SK-N-SH treated with all-trans-retinoic acid at 6 μM for 48 hours (cell line): ENCODE results near the gene SPATA20.

Experiments used
- BACH2 ChIP-seq: fragments of 250-450 bp; sonication (Bioruptor Pico); IDR thresholded peaks from 2 replicates; pipeline ENCODE4 v1.9.0; 2021; ENCODE audit warnings: mild to moderate bottlenecking, borderline replicate concordance
- CSDC2 ChIP-seq: fragments of 250-450 bp; sonication (Bioruptor Pico); IDR thresholded peaks from 2 replicates; pipeline ENCODE4 v1.5.0; 2020; ENCODE audit warnings: mild to moderate bottlenecking, moderate library complexity
- ESRRG ChIP-seq: fragments of 250-450 bp; sonication (Bioruptor Pico); IDR thresholded peaks from 2 replicates; pipeline ENCODE4 v1.6.1; 2021; ENCODE audit warnings: mild to moderate bottlenecking
- GLIS3 ChIP-seq: fragments of 250-450 bp; sonication (Bioruptor Pico); IDR thresholded peaks from 2 replicates; pipeline ENCODE4 v1.5.0; 2020; ENCODE audit warnings: mild to moderate bottlenecking, moderate library complexity
- PPARA ChIP-seq: fragments of 250-450 bp; sonication (Bioruptor Pico); IDR thresholded peaks from 2 replicates; pipeline ENCODE4 v1.5.0; 2020; ENCODE audit warnings: mild to moderate bottlenecking, borderline replicate concordance
- RARB ChIP-seq: fragments of 250-450 bp; sonication (Bioruptor Pico); IDR thresholded peaks from 2 replicates; pipeline ENCODE4 v1.8.0; 2021; ENCODE audit warnings: mild to moderate bottlenecking, moderate library complexity
- TCF4 ChIP-seq: fragments of 250-450 bp; sonication (Bioruptor Pico); IDR thresholded peaks from 2 replicates; pipeline ENCODE4 v1.8.0; 2021; ENCODE audit warnings: mild to moderate bottlenecking, moderate library complexity, borderline replicate concordance
- ZNF565 ChIP-seq: fragments of 450-650 bp; formaldehyde crosslinking; conservative IDR thresholded peaks from 2 replicates; pipeline ENCODE4 v1.5.0; 2020; ENCODE audit warnings: low read depth, mild to moderate bottlenecking, moderate library complexity
- ZNF70 ChIP-seq: fragments of 450-650 bp; formaldehyde crosslinking; IDR thresholded peaks from 2 replicates; pipeline ENCODE4 v1.5.0; 2020; ENCODE audit warnings: mild to moderate bottlenecking, moderate library complexity
- ZNF8 ChIP-seq: fragments of 450-650 bp; formaldehyde crosslinking; IDR thresholded peaks from 2 replicates; pipeline ENCODE4 v1.5.0; 2020; ENCODE audit warnings: mild to moderate bottlenecking, moderate library complexity
- TF ChIP-seq, protein P1 (sequence below): fragments of 250-450 bp; sonication (Bioruptor Pico); IDR thresholded peaks from 2 replicates; pipeline ENCODE4 v1.5.0; 2020; ENCODE audit warnings: mild to moderate bottlenecking, moderate library complexity

DNA sequence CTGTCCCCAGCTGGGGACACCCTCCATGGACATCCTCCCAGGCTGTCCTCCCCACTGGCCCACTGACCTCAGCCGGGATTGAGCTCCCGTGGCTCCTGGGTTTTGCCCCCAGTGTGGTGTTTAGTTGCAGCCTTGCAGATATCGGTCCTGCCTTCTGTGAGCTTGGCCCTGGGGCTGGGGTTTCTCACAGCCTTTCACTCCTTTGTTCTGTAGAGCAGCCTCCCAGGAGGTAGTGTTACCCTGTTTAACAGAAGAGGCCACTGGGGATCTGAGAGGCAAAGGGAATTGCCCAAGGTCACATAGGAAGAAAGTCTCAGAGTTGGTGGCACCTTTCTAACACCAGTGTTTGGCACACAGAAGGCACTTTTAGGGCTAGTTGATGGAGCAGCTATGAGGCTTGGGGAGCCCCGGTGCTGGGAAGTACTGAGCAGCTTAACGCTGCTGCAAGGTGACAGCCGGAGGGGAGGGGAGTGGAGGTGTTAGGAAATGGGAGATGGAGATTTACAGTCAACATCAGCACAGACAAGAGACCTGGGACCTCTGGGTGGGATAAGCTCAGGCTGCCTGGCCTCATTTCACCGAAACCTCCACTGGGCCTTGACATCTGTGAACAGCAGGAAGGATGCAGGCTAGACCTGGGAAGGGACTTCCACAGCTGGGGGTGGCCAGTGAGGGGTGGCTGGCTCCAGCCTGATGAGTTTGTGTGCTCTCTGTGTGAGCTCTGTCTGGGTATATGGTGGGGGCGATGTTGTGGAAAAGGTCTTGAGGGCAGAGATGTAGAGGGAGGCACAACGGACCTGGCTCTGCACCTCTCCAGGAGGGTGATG is 39.7 kb downstream of the SPATA20 start:
- TF ChIP-seq, protein P1, sequence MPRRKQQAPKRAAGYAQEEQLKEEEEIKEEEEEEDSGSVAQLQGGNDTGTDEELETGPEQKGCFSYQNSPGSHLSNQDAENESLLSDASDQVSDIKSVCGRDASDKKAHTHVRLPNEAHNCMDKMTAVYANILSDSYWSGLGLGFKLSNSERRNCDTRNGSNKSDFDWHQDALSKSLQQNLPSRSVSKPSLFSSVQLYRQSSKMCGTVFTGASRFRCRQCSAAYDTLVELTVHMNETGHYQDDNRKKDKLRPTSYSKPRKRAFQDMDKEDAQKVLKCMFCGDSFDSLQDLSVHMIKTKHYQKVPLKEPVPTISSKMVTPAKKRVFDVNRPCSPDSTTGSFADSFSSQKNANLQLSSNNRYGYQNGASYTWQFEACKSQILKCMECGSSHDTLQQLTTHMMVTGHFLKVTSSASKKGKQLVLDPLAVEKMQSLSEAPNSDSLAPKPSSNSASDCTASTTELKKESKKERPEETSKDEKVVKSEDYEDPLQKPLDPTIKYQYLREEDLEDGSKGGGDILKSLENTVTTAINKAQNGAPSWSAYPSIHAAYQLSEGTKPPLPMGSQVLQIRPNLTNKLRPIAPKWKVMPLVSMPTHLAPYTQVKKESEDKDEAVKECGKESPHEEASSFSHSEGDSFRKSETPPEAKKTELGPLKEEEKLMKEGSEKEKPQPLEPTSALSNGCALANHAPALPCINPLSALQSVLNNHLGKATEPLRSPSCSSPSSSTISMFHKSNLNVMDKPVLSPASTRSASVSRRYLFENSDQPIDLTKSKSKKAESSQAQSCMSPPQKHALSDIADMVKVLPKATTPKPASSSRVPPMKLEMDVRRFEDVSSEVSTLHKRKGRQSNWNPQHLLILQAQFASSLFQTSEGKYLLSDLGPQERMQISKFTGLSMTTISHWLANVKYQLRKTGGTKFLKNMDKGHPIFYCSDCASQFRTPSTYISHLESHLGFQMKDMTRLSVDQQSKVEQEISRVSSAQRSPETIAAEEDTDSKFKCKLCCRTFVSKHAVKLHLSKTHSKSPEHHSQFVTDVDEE: no peak
- TF ChIP-seq ZNF8 (CRISPR knock-in tag): no peak
- no peak for TF ChIP-seq TCF4 (CRISPR knock-in tag)
- no peak for TF ChIP-seq BACH2 (CRISPR knock-in tag)
- TF ChIP-seq ZNF565 (CRISPR knock-in tag): no peak
- no peak for TF ChIP-seq ZNF70
- TF ChIP-seq RARB (CRISPR knock-in tag): no peak
- no peak for TF ChIP-seq GLIS3
- TF ChIP-seq ESRRG: no peak
- no peak for TF ChIP-seq CSDC2 (CRISPR knock-in tag)
- TF ChIP-seq PPARA: no peak
